GM18502 (cell line): Measurements from ENCODE around the gene AMPD1.

Experiments used
- ATAC-seq: cut with Tn5 transposase; IDR thresholded peaks from one replicate; pipeline ENCODE4 v1.9.1; 2021; ENCODE audit warnings: mild to moderate bottlenecking; ENCODE audit not compliant: unreplicated experiment, poor library complexity

AMPD1 gene

DNA sequence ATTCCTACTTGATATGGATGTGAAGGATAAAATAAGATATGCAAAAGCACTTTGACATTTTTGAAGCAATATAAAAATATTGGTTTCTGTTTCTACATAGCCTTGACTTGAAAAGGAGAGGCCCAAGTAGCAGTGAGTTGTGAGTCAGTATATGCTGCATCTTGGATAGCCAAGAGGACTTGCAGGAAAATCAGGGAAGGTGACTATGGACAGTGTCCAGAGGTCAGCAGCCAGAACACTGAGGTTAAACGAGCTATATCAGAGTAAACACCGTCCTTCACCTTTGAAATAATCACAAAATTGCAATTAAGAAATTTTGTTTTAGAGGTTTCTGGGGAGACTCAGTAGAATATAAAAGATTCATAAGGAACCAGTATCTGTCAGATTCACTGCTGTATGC lies 6.6 kb upstream of the AMPD1 start:
- no peak for ATAC-seq

DNA sequence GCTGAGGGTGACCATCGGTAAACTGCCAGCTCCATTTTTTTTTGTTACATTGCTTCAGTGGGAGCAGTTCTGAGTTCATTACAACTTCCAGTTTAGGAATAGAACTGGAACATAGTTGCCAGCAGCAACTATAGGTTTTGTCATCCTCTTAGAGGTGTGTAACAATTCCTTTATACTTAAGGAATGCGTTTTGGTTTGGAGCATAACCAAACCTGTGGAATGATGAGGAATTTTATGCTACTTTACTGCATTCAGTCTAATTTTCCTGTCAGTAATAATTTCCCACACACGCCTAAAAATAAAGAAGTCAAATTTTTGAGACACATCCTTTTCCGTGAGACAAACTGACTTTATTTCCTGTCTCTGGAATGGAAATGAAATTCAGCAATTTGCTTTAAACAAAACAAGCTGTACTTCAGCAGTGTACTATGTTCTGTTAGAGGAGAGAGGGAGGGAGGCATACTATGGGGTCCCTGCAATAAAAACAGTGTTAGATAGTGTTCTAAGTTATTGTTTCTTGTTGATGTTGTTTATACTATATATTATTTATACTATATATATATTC lies 4.8 kb upstream of the AMPD1 start:
- no peak for ATAC-seq

DNA sequence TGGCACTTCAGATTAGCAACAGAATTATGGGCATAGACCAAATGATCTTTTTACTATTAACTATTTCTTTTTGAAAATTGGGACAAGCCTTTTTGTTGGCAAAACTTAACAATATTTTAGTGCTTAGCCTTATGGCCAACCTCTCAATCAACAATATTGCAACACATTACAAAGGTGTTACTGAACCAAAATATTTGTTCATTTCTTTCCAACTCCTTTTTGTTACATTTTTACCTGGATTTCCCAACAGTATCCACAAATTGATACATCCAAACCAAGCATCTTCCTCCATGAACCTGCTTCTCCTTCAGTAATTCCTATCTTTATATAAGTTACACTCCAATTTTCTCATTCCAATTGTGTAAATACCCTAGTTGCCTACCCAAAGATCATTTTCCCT lies 1.5 kb upstream of the AMPD1 start:
- no peak for ATAC-seq

DNA sequence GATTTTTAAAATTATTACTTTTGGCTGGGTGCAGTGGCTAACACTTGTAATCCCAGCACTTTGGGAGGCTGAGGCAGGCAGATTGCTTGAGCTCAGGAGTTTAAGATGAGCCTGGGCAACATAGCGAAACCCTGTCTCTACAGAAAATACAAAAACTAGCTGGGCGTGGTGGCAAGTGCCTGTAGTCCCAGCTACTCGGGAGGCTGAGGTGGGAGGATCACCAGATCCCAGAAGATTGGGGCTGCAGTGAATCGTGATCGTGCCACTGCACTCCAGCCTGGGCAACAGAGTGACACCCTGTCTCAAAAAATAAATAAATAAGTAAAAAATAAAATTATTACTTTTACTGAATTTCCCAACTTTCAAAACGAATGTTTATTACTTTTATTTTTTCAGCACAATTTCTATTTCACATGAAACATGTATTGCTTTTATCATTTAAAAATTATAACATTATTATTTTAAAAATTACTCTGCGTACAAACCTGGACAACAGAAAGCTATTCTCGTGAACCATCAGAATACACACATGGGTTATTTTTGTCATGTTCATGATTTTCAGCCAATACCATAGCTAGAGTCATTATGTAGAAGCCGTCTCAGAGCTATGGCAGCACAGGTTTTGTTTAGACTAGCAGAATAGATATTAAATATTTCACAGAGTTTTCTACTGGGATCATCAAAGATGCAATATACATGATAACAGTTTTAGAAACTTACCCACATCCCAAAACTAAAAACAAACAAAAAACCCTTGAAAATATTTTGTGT lies 621 bp downstream of the AMPD1 start:
- ATAC-seq, result no peak

DNA sequence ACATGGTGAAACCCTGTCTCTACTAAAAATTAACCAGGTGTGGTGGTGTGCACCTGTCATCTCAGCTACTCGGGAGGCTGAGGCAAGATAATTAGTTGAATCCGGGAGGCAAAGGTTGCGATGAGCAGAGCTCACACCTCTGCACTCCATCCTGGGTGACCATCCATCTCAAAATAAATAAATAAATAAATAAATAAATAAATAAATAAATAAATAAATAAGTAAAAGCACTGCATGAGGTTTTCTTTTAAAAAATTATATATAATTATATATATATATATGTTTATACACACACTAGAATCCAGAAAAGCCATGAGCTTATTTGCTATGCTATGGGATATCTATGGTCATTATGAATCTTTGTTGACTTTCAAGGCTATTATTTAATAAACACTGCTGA lies 2.4 kb downstream of the AMPD1 start:
- ATAC-seq, result no peak

DNA sequence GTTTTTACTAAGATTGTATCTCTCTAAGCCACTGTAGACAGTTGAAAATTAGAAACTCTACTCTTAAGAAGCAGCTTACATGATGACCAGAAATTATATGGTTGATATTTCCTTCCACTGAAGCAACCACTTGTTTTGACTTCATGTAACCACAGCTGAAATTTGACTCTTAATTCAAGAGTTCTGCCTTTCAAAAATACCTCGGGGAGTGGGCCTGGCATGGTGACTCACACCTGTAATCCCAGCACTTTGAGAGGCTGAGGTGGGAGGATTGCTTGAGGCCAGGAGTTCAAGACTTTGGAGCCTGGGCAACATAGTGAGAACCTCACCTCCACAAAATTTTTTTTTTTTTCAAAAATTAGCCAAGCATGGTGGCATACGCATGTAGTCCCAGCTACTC lies 4.3 kb downstream of the AMPD1 start:
- no peak for ATAC-seq

DNA sequence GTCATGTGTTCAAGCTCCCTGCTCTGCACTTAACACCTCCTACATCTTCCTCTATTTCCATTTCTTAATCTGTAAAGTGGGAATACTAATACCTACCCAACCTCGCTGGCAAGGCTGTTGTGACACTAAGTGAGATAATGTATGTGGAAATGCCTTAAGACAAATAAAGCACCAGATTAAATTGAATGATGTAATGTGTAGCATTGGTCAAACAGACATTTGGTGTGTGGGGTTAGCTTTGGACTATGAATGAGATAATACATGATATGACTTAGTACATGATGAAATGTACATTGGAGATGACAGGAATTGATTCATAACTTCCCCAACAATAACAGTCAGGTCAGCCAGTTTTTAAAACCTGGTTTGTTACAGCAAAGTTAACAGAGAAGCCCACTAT lies 5.2 kb downstream of the AMPD1 start:
- ATAC-seq, result no peak

DNA sequence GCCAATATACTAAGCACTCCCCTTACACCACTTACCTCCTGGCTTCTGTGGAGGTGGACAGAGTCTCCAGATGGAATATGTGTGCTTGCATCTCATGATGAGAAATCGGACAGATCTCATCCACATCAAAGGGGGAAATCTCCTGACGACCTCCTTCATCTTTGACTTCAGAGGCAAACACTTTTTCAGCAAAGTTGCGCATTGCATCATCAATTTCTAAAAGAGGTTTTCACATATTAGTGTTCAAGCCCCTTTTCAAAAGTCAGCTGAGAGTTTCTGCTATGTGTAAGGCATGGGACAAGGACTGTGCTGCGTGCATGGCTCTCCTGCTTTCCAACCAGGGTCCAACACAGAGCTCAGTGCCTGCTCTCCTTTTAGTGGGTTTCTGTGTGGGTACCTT lies 6.8 kb downstream of the AMPD1 start:
- no peak for ATAC-seq

DNA sequence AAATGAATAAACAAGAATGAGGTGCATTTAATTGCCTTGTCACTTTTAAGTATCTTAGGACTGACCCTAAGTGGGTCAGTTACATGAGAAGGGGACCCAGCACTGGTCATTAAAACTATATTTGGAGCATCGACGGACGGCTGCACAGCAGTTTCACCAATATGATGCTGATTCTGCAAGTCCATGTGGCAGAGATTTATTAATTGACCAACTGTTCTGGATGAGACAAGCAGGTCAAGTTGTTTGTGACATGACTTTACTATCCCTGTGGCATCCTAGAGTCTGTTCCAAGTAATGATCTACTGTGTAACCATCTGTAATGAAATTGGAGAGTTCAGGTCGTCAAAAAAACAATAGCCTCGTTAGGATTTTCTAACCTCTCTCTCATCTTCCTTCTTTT lies 9.5 kb downstream of the AMPD1 start:
- ATAC-seq, result no peak

DNA sequence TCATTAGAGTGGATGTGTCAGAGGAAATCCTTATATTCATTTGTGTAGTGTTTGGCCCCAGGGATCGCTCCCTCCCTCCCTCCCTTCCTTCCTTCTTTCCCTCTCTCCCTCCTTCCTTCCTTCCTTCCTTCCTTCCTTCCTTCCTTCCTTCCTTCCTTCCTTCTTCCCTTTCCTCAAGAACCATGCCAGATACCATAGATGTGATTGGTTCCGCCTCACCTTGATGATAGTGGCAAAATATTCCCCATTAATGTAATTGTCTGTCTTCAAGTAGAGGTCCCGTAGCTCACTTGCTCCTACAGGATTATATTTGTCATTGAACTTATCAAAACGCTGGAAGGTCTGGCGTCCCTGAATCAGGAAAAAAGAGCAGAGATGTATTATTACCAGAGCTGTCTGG lies 17.7 kb downstream of the AMPD1 start:
- ATAC-seq, result no peak

DNA sequence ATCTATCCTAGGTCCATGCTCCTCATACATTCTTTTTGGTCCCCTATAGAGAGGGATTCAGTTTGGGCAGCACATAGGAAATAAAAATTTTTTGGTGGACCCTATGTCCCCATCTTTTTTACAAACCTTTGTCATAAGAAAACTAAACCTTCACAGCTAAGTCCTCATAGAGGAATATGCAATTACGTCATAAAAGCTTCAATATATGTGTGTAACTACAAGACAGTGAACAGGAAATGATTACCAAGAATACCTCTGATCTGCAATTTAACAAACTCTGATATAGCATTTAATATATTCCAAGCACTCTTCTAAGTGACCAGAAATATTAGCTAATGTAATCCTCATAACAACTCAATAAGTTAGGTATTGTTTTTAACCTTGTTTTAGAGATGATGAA lies 19.2 kb downstream of the AMPD1 start:
- ATAC-seq, result no peak

DNA sequence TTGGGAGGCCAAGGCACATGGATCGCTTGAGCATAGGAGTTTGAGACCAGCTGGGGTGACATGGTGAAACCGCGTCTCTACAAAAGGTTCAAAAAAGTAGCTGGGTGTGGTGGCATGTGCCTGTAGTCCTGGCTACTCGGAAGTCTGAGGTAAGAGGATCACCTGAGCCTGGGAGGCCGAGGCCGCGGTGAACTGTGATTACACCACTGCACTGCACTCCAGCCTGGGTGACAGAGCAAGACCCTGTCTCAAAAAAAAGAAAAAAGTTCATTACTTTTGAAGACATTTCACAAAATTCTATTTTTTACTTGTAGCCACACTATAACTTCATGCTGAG lies 23.4 kb downstream of the AMPD1 start:
- ATAC-seq, result no peak

DNA sequence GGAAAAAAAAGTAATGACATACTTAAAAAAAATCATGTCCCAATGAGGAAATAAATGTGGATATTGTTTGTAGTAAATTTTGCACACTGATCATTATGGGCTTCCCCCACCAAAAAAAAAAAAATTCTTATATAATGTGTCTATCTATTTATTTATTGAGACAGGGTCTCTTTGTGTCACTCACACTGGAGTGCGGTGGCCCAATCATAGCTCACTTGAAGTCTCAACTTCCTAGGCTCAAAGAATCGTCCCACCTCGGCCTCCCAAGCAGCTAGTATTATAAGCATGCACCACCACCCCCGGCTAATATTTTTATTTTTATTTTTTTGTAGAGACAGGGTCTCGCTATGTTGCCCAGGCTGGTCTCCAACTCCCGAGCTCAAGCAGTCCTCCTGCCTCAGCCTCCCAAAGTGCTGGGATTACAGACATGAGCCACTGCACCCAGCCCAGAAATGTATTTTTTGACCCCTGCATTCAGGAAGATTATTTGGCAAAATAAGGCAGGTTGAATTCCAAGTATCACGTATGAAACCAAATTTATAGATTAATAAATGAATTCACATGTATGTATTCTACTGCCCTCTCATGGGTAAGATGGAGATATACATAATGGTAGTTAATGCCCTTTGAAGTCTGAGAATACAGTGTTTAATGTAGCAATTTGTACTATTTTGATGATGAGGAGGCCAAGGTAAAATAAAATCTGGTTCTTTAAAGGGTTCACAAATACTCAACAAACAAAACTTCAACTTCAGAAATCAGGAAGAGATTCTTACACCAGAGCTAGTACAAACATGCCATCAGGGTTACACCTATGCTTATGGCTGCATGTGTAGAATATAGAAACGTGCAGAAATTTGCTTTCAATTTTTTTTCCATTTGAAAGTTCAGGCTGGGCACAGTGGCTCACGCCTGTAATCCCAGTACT lies 24.1 kb downstream of the AMPD1 start:
- ATAC-seq, result no peak

DNA sequence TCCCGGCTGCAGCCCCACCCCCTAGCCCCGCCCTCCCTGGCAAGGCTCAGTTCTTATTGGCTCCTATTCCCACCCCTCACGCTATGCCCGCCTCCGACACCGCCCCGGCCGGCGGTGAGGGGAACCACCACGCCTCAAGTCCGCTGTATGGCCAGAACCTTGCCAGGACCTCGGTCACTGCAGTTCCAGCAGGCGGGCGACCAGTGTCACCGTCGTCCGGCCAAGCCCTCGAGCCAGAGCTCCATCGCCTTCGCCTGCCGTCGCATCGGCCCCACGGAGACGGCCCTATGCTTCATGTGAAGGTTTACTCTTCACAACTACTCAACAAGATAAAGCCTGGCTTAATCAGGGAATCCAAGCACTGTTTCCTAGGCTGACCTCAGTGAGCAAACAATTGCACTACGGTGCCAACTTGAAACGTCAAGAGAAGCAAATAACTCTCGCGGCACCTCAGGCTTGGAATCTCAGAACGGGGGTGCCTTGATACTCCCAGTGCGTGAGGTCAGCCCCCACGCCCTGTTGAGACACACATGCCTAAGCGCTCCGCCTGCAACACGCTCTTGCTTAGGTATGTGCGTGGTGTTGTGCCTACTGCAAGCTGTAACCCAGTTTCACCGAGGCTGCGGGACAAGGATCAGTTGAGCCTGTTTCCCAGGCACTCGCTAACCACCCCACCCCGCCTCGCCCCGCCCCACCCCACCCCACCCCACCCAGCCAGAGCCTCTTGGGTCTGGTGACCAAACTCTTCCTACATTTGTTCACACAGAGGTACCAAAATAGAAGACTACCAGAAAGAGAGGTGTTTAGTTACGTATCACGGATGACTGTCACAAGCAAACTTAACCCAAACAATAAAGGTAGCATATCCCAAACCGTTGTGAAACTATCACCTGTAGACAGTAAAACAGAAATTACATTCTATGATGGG lies 25.0 kb downstream of the AMPD1 start:
- peak; percentile 99 for ATAC-seq

DNA sequence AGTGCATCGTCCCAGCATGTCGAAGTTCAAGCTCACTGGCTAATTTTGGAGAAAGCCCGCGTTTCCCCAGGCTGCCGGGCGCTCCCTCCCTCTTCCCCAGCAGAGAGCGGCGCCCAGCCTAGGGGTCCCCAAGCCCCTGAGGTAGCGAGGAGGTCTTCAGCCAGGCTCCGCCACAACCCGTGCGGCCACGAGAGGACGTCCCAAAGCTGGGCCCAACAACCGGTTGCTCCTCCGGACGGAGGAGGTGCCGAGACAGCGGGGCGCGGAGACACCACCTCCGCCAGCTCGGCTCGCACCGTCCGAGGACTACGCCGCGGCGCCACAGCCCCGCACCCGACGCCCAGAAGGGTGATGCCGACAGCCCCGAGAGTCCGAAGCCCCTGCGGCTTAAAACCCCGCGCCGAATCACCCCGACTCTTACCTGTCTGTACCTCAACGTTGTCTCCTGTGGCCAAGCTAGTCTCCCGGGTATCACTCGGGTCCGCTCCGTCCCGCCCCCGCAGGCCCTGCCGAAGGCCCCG lies 25.7 kb downstream of the AMPD1 start, which contains the start of gene DENND2C:
Gene DENND2C, minus strand, starts transcription at position 488 of the 521 bp plus-strand sequence. CDS start 44,065 bp downstream, outside the sequence.
- peak; percentile 72 for ATAC-seq

DNA sequence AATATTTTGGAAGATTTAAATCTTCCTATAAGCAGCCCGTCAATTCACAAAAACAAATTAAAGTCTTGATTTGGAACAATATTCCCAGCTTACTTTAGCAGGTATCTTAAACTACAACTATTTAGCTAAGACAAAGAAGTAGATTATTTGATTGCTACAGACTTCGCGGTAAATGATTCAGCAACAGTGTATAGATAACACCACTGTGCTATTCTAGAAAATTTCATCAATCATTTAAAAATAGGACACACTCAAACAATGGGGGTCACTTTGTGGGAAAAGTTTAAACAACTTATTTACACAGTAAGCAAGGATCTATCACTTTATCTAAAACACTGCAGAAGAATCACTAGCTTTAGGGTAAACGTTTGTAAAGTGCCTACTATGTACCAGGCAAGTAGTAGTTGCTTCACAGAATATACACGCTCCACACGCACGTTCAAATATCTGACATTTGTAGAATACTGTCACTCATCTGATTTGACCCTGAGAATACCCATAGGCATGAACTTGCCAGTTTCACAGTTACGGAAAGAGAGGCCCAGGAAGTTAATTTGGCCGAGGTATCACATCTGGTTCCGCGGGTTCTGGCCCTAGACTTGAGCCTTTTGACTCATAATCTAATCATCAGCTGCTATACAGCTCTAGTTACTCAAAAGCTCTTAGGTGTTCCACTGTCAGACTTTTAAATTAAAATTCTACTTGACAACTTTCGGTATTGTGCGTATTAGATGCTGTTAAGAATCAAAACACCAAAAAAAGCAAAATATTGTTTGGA lies 26.4 kb downstream of the AMPD1 start:
- ATAC-seq, result no peak

DNA sequence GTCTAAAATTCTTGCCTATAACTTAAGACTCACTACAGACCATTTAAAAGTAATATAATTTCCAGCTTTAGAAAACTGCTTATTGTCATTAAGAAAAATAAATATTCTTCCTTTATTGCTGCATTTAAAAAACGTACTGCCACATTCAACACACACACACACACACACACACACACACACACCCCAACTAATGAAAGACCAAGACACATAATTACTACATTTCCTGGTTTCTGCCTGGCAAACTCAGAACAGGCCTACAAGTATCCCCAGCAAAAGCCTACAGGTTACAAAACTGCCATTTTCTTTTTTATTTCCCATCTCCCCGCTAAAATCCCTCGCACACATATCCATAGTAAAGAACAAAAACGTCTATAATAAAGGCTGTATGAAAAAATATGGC lies 27.0 kb downstream of the AMPD1 start:
- ATAC-seq, result no peak

DNA sequence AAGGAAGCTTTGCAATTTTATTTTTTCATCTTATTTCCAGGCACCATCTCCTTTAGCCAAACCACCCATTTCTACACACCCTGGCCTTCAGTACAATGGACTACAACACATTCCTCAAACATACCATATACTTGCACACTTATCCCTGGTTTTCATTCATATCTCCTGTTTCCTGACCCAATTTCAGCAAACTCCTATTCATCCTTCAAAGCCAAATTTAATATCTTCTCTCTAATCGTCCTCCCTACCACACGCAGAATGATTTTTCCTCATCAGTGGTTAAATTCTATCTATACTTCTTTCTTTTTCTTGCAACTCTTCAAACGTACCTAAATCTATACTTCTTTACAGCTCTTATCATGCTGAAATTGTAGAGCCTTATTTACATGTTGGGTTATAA lies 28.4 kb downstream of the AMPD1 start:
- ATAC-seq, result no peak

DNA sequence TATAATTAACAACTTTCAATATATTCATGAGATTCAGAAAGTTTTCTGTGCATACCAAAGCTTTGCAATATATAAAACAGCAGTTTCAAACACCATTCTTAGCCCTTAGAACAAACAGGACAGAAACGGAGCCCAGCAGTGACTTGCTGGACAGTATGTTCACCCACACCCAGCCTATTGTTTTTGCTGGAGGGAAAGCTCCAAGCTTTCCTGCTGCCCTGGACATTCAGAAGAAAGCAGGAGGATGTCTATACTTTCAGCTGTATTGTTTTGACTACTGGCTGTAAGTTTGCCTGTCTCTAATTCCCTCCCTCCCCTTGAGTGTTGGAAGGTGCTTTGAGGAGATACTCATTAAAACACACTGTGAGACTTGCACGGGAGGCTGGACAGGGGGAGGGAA lies 35.1 kb downstream of the AMPD1 start:
- no peak for ATAC-seq
